Amniotic epithelial cell (primary cell): ENCODE measurements around the gene SLC44A1.

Experiments used
- DNase-seq: peaks from one replicate; pipeline ENCODE4 v3.0.0-alpha.2; 2010; ENCODE audit warnings: low read depth

SLC44A1 gene

GRCh38 chr9:105338308-105338707, 93.9 kb downstream of the SLC44A1 start:
- peak; percentile 60 for DNase-seq

- DNase-seq, result no peak
These were observed 95.4 kb downstream of the SLC44A1 start for GRCh38 chr9:105339849-105340248.

- DNase-seq, result peak; percentile 56
These were observed 97.1 kb downstream of the SLC44A1 start for GRCh38 chr9:105341434-105342146.

GRCh38 chr9:105342147-105342505, 97.7 kb downstream of the SLC44A1 start:
- DNase-seq, result no peak

- DNase-seq, result peak; percentile 69
These were observed 99.8 kb downstream of the SLC44A1 start for GRCh38 chr9:105344283-105344682.

GRCh38 chr9:105345626-105346025, 101.2 kb downstream of the SLC44A1 start:
- no peak for DNase-seq

GRCh38 chr9:105346273-105346672, 101.8 kb downstream of the SLC44A1 start:
- no peak for DNase-seq

GRCh38 chr9:105354448-105354847, 110.0 kb downstream of the SLC44A1 start:
- DNase-seq, result no peak

GRCh38 chr9:105355781-105356180, 111.3 kb downstream of the SLC44A1 start:
- peak; percentile 93 for DNase-seq

- no peak for DNase-seq
These were observed 113.5 kb downstream of the SLC44A1 start for GRCh38 chr9:105357937-105358336.

GRCh38 chr9:105359892-105360291, 115.4 kb downstream of the SLC44A1 start:
- peak; percentile 94 for DNase-seq

GRCh38 chr9:105360344-105360743, 115.9 kb downstream of the SLC44A1 start:
- DNase-seq, result no peak

- no peak for DNase-seq
These were observed 117.4 kb downstream of the SLC44A1 start for GRCh38 chr9:105361873-105362272.

- no peak for DNase-seq
These were observed 118.0 kb downstream of the SLC44A1 start for GRCh38 chr9:105362470-105362869.

GRCh38 chr9:105363837-105364236, 119.4 kb downstream of the SLC44A1 start:
- no peak for DNase-seq

- DNase-seq, result peak; percentile 60
These were observed 125.5 kb downstream of the SLC44A1 start for GRCh38 chr9:105369911-105370310.

- no peak for DNase-seq
These were observed 129.3 kb downstream of the SLC44A1 start for GRCh38 chr9:105373723-105374122.

GRCh38 chr9:105375323-105375722, 130.9 kb downstream of the SLC44A1 start:
- DNase-seq, result no peak

- no peak for DNase-seq
These were observed 132.4 kb downstream of the SLC44A1 start for GRCh38 chr9:105376893-105377292.

- DNase-seq, result peak; percentile 51
These were observed 141.0 kb downstream of the SLC44A1 start for GRCh38 chr9:105385381-105385985.

- DNase-seq, result no peak
These were observed 145.3 kb downstream of the SLC44A1 start for GRCh38 chr9:105389796-105390195.

- DNase-seq, result no peak
These were observed 146.4 kb downstream of the SLC44A1 start for GRCh38 chr9:105390871-105391270.

GRCh38 chr9:105391288-105391687, 146.8 kb downstream of the SLC44A1 start:
- no peak for DNase-seq

- no peak for DNase-seq
These were observed 148.1 kb downstream of the SLC44A1 start for GRCh38 chr9:105392531-105392930.
